Measurements from ENCODE around the gene ATL2.
"Not testable (repeated sequence)": the region's sequence is repeated elsewhere in the genome, so short reads cannot be mapped to it uniquely, and the experiment has no call there.

Gene ATL2
- 72.2 to 103 (median 80.9) reads per million in 3 experiments for total RNA-seq

GRCh38 chr2:38377050-38377828 lies at the start of gene ATL2:
Gene ATL2, minus strand, starts transcription at chr2:38377273. Its CDS starts 13 bp downstream, at chr2:38377260.
- peak; percentile 92 for DNase-seq

- no peak for DNase-seq
These were observed 46.7 kb upstream of the ATL2 start for GRCh38 chr2:38423763-38424162.

- no peak for DNase-seq
These were observed 44.4 kb upstream of the ATL2 start for GRCh38 chr2:38421274-38422056.

- no peak for DNase-seq
These were observed 42.4 kb upstream of the ATL2 start for GRCh38 chr2:38419499-38419898.

- DNase-seq: no peak
These were observed 41.7 kb upstream of the ATL2 start for GRCh38 chr2:38418735-38419134.

- DNase-seq: no peak
These were observed 40.9 kb upstream of the ATL2 start for GRCh38 chr2:38417745-38418689.

- DNase-seq: no peak
These were observed 39.4 kb upstream of the ATL2 start for GRCh38 chr2:38416296-38417036.

- DNase-seq: no peak
These were observed 38.7 kb upstream of the ATL2 start for GRCh38 chr2:38415728-38416291.

- no peak for DNase-seq
These were observed 38.0 kb upstream of the ATL2 start for GRCh38 chr2:38415023-38415422.

GRCh38 chr2:38412235-38412871 lies 35.3 kb upstream of the ATL2 start:
- not testable (repeated sequence) for DNase-seq

GRCh38 chr2:38409156-38410102 lies 32.4 kb upstream of the ATL2 start:
- no peak for DNase-seq

GRCh38 chr2:38407111-38407682 lies 30.1 kb upstream of the ATL2 start:
- DNase-seq: no peak

GRCh38 chr2:38406597-38407110 lies 29.6 kb upstream of the ATL2 start:
- DNase-seq: no peak

- DNase-seq: no peak
These were observed 29.0 kb upstream of the ATL2 start for GRCh38 chr2:38405917-38406596.

- DNase-seq: no peak
These were observed 23.4 kb upstream of the ATL2 start for GRCh38 chr2:38400513-38400912.

- DNase-seq: no peak
These were observed 21.7 kb upstream of the ATL2 start for GRCh38 chr2:38398739-38399138.

GRCh38 chr2:38394903-38395341 lies 17.8 kb upstream of the ATL2 start:
- no peak for DNase-seq

- no peak for DNase-seq
These were observed 17.0 kb upstream of the ATL2 start for GRCh38 chr2:38394041-38394440.

GRCh38 chr2:38390947-38391346 lies 13.9 kb upstream of the ATL2 start:
- DNase-seq: no peak
